ENCODE results near the gene STX1B.
"Not testable (repeated sequence)": the region's sequence is repeated elsewhere in the genome, so short reads cannot be mapped to it uniquely, and the experiment has no call there.

Gene STX1B

GRCh38 chr16:31011815-31012214 is 1.4 kb upstream of the STX1B start:
- not testable (repeated sequence) for DNase-seq

DNA sequence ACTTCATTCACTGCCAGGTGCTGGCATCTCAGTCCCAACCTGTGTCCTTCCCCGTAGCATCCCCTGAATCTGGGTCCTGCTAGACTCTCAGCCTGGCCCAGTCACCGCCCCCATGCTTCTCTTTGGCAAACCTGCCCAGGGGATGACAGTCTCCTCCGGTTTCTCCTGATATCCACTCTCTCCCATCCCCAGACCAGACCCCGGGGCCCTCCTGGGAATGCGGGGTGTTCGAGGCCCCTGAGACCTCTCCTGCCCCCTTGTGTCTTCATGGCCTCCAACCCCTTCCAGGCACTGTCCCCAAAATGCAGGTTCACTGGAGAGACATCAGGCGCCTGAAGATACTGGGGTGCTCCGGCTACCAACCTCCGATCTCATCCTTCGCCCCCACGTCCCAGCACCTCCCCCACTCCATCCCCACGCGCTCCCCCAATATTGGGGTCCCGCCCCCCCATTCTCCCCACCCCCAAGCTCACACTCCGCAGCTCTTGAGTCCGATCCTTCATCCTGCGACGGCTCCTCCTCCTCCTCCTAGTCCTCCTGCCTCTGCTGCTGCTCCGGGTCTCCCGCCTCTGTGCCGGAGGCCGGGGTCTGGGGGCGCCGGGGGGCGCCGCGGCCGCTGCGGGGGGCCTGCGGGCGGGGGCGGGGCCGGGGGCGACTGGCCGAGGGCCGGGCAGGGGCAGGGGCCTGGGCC is 399 bp downstream of the STX1B start:
- DNase-seq = no peak

DNA sequence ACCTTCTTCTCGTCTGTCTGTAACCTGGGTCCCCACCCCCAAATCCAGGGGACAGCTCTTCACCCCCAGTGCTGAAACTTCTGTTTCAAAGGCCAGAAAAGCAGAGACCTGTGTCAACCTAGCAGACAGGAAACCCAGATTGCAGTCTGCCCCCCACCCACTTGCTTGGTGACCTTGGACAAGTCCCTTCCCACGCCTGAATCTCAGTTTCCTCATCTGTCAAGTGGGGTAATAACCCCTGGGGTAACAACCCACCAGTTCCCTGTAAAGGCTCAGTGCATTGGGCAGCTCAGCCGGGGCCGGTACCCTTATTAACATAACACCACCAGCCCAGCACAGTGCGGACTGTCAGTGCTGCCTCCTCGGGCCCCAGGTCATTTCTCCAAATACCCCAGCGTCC is 1.3 kb downstream of the STX1B start:
- DNase-seq = no peak

GRCh38 chr16:31008551-31008950 is 1.9 kb downstream of the STX1B start:
- no peak for DNase-seq

DNA sequence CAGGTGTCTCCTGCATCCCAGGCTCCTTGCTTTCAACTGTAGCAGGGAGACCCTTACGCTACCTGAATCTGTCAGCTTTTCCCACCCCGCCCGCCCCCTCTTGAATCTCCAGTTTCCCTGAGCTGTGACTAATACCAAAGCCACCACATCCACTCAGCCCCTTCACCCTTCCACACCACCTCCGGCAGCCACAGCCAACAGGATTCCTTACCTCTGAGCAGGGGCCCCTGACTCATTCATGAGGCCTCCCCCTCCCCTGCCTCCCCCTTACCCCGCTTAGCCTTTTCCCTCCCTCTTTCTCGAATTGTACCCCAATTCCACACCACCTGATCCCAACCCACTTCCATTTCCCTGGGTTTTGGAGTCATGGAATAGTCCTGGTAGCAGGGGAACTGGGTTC is 2.3 kb downstream of the STX1B start:
- no peak for DNase-seq

DNA sequence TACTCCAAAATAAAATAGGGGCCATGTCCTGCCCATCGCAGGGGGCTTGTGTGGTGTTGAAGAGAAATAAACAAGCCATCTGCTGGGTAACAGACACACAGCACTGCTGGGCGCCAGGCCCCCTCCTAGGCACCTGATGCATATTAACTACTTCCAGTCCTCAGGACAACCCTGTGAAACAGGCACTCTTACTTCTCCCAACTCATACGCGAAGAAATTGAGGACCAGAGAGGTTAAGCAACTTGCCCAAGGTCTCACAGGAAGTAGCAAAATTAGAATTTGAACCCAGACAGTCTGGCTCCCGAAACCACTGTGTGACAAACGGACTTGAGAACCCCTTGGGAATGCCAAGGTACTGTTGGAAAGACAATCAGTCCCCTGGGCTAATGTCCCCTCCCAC is 2.8 kb downstream of the STX1B start:
- no peak for DNase-seq

DNA sequence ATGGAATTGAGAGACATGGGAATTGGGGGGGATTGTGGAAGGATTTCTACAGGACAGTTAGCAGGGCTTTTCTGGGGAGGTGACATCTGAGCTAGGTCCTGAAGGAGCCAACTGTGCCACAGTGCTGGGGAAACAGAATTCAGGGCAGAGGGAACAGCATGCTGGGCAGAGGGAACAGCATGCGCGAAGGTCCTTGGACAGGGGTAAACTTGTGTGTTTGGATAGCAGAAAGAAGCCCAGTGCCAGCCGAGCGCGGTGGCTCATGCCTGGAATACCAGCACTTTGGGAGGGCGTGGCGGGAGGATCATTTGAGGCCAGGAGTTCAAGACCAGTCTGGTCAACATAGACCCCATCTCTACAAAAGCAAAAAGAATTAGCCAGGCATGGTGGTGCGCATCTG is 3.8 kb downstream of the STX1B start:
- DNase-seq = no peak

- DNase-seq = no peak
These were observed 4.4 kb downstream of the STX1B start for GRCh38 chr16:31006086-31006385.

DNA sequence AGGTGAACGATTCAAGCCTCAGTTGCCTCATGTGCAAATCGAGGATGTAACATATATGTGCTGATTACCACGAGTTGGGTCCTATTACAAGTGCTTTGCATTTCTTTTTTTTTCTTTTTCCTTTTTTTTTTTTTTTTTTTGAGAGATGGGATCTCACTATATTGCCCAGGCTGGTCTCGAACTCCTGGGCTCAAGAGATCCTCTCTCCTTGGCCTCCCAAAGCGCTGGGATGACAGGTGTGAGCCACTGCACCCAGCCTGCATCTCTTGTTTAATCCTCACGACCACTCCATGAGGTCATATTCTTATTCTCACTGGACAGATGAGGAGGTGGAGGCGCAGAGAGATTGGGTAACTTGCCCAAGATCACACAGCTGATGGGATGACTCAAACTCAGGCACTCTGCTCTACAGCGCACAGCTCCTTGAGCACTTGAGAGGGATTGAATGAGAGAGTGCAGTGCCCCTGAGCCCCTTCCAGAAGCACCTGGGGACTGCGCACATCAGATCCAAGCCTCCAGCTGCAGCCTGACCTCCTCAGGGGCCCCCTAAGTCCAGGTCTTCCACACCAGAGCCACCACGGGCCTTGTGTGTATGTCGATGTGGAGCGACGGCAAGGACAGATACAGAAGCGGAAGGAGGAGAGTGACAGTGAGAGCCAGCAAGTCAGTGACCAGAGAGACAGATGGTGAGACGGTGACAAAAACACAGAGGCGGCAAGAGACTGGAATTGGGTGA is 4.9 kb downstream of the STX1B start:
- DNase-seq = no peak

DNA sequence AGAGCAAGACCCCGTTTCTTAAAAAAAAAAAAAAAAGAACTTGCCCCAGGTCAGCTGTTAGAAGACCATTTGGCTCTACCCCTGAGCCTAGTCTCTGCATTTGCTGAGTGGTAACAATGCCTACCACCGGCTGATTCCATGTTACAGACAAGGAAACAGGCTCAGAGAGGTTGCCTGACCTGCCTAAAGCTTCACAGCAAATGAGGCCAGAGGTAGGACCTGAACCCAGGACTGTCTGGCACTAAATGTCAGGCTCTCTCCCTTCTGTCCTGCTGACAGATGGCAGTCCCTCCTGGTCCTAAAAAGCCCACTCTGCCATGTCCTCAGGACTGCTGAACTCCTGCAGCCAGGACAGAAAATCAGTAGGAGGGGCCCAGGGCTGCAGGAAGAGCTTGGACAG is 5.8 kb downstream of the STX1B start:
- DNase-seq = no peak

DNA sequence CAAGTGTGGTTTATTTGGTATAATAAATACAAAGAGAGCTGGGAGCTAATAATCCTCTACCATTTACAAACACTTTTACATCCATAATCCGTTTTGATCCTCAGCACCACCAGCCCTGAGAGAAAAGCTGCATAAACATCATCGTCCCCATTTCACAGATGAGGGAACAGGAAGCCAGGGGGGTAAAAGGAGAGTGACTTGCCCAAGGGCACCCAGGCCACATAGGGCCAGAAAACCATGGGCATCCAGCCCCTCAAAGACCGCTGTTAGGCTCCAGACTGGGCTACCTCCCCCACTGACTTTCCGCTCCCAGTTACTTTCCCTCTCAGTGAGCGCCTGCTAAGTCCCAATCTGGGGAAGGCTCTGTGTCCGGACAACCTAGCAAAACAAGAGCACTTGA is 6.7 kb downstream of the STX1B start:
- DNase-seq = no peak

GRCh38 chr16:31002862-31003341 is 7.5 kb downstream of the STX1B start:
- no peak for DNase-seq

DNA sequence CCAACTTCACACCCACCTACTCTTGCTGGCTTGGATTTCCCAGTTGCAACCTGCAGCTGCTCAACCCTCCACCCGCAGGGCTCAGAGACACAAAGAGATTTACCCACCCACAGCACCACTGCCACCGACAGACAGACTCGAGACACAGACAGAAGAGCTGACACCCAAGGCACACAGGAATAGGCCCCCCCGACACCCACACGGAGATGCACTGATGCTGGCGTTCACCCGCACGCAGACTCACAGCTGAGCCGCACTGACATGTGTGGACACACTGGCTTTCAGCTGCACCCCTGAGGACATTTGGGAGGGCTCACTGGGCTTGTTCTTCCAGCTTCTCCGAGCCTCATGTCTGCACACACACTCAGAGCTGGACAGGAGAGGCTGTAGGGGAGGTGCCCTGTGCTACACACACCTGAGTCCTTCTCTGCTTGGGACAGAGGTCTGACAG is 8.2 kb downstream of the STX1B start:
- DNase-seq = no peak

GRCh38 chr16:31001507-31002249 is 8.8 kb downstream of the STX1B start:
- no peak for DNase-seq

DNA sequence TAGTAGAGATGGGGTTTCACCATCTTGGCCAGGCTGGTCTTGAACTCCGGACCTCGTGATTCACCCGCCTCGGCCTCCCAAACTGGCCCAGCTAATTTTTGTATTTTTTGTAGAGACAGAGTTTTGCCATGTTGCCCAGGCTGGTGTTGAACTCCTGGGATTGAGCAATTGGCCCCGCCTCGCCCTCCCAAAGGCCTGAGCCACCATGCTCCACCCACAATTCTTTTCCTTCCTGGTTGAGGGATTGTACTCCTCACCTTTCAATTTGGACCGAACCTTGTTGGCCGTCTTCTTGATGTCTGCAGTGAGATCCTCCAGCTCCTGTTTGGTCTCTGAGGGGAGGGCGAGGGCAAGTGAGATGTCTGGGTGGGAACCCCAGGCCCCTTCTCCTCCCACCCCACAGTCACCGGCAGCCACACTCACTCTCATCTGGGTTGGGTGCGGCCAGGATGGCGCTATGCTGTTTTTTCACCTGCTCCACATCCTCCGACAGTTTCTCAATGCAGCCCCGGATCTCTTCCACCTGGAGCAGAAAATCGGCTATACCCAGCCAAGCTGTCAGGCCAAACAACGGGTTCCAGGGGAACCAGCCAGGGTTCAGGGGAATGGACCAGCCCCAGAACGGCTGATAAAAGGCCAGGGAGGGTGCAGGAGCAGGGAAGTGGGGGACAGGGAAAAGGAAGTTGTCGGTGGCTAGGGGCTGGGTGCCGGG is 9.6 kb downstream of the STX1B start:
- no peak for DNase-seq

- DNase-seq = no peak
These were observed 11.3 kb downstream of the STX1B start for GRCh38 chr16:30998852-30999761.

DNA sequence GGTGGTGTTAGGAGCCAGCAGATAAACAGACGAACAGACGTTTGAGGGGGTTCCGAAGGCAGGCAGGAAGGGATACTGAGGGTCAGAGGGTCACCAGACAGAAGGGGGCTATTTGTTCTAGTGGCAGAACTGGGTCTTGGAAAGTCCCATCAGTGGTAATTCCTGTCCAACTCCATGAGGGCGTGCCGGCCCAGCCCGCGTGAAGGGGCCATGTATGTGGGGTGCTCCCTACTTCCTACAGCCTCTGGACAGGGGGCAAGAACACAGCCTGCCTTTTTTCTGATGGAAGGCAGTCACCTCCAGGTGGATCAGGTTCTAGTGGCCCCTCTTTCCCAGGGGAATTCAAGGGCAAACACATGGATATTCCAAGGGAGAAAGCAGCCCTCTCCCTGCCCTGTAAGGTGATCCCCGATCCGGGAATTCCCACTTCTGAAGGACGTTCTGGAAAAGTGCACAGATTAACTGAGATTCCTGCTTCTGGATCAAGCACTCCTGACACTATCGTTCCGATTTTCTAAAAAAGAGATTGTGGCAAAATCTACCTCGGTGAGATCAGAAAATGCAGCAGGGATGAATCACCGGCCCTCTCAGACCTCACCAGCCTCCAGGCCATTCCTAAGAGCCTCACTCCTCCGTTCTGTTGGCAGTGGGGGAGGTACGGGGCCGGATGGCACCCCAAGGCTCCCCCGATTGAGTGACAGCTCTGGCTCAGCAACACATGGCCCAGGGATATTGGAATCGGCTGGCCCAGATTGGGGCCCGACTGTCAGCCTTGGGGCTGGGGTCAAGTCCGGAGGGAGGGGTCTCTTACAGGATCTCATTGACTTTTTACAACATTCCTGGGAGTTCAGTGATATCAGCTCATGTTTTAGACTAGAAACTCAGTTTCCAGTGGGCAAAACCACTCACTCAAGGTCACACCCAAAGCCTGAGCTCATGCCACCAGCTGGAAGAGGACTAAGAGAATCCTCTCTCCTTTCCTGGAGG is 12.4 kb downstream of the STX1B start:
- no peak for DNase-seq

DNA sequence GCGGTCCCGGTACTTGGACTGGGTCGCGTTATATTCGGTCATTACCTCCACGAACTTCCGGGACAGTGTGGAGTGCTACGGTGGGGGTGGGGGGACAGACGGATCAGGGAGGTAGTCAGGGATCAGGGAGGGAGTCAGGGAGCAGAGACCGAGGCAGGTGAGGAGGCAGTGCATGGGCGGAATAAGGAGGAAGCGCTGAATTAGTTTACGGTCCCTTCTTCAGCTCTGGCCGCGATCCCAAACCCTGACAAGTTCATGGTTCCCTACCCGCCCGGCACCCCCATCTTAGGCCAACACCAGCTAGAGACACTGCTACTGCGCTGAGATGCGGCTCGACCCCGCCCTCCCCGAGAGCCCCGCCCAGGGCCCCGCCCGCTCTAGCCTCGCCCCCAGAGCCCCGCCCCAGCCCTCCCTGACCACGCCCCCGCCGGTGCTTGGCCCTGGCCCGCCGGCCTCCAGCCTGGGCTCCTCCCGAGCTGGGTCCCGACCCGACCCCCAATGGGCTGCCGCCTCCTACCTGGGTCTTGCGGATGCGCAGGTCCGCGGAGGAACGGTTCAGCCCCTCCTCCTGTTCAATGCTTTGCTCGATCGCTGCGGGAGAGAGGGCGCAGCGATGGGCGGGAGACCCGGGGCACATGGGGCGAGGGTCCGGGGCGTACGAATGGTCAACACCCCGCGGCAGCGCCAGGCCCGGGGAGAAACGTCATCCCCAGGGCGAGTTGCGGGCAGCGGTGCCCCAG is 13.3 kb downstream of the STX1B start:
- DNase-seq = peak; percentile 66

DNA sequence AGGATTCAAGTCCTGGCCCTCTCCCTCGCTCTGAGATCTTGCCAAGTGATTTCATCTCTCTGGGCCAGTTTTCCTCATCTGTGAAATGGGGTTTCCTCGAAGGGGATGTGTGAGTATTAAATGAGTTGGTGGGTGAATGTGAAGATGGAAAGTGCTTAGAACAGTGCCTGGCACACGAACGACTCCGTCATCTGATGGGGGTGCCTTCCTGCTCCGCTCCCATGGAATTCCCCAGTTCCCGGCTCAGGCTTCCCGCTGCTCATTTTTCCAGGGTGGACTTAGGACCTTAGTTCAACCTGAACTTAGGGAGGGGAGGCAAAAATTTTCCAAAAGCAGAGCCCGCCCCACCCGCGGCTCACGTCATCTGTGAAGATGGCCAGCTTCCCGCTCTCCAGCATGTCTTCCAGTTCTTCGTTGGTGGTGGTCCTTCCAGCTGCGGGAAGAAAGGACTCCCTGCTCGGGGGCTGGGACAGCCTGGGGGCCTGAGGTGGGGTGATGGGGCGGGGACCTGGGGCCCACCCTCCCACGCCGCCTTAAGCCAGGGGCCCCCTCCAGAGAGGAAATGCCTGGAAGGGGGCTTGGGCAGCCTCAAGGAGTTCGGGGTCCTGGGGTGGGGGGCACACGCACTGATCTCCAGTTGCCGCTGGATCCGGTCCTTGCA is 14.0 kb downstream of the STX1B start:
- no peak for DNase-seq

- DNase-seq = no peak
These were observed 14.5 kb downstream of the STX1B start for GRCh38 chr16:30995927-30996323.
